ENCODE measurements around the gene SPTLC3.

DNA sequence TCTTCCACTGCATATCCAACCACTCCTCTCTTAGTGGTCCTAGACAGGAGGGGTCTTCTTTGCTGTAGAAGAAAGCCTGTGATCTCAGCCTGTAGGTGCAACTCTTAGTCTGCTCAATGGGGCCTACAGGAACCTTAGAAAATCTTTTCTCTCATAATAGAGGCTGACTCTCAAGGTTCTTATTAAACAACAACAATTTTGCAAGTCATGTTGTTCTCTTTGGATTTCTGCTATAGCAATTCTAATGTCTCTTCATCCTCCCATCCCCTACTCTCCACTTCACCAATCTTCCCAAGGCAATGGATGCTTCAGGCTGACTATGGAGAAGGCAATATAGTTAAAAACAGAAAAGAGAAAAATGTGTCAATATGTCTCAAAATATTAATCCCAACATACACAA, 40.8 kb upstream of the SPTLC3 start:
- TF ChIP-seq, protein P1, sequence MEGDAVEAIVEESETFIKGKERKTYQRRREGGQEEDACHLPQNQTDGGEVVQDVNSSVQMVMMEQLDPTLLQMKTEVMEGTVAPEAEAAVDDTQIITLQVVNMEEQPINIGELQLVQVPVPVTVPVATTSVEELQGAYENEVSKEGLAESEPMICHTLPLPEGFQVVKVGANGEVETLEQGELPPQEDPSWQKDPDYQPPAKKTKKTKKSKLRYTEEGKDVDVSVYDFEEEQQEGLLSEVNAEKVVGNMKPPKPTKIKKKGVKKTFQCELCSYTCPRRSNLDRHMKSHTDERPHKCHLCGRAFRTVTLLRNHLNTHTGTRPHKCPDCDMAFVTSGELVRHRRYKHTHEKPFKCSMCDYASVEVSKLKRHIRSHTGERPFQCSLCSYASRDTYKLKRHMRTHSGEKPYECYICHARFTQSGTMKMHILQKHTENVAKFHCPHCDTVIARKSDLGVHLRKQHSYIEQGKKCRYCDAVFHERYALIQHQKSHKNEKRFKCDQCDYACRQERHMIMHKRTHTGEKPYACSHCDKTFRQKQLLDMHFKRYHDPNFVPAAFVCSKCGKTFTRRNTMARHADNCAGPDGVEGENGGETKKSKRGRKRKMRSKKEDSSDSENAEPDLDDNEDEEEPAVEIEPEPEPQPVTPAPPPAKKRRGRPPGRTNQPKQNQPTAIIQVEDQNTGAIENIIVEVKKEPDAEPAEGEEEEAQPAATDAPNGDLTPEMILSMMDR (IDR thresholded peaks at IDR 0.05) = no peak
- no peak for TF ChIP-seq POLR2A (IDR thresholded peaks at IDR 0.05)
